Transverse colon (tissue), 3 donors: ENCODE results near the gene DDX42.

Source experiments
- CTCF ChIP-seq, 5 experiments: fragments of 200-600 bp in 3 of 5; fragments of 450-650 bp in 2 of 5; sonication (generic) in 3 of 5; IDR thresholded peaks; 1 replicate in 2 of 5; 2 replicates in 3 of 5; pipeline ENCODE4 v1.5.1; 2016 to 2017; ENCODE audit warnings: antibody characterized with exemption in 5 of 5, inconsistent platforms in 3 of 5, mild to moderate bottlenecking in 2 of 5, moderate library complexity in 1 of 5
- EP300 ChIP-seq: sonication (generic); formaldehyde crosslinking; IDR thresholded peaks from one replicate; pipeline ENCODE4 v1.6.1; 2017; ENCODE audit warnings: antibody characterized with exemption, low read depth

- TF ChIP-seq CTCF (IDR thresholded peaks at IDR 0.05) (no peak), EP300 (no peak)
Measured at GRCh38 chr17:63828936-63829335, 55.0 kb downstream of the DDX42 start.
